NOMO-1 (cell line): ENCODE measurements around the gene ARHGAP33.
"Not testable (repeated sequence)": the region's sequence is repeated elsewhere in the genome, so short reads cannot be mapped to it uniquely, and the experiment has no call there.

ENCODE experiments used
- DNase-seq, 2 experiments: peaks; one replicate each; lab custom pipeline; 2025; ENCODE audit not compliant: unreplicated experiment in 2 of 2; lab: John Stamatoyannopoulos, UW

ARHGAP33 gene

GRCh38 chr19:35822579-35822978 lies 47.2 kb downstream of the ARHGAP33 start:
- peak; percentile 45 to 87 for DNase-seq

DNA sequence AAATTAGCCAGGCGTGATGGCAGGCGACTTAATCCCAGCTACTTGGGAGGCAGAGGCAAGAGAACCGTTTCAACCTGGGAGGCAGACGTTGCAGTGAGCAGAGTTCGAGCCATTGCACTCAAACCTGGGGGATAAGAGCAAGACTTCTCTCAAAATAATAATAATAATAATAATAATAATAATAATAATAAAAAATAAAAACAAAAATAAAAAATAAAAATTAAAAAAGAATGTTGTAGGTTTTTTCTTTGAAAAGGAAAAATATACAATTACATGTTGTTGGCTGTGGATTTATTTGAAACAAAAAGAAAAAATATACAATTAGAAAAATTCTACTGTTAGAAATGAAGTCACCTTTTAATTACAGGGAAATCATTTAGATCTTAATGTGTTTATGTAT lies 48.8 kb downstream of the ARHGAP33 start:
- no peak for DNase-seq

GRCh38 chr19:35828692-35829301 lies 53.4 kb downstream of the ARHGAP33 start:
- DNase-seq, result peak in 1 of 2 experiments; percentile 35

DNA sequence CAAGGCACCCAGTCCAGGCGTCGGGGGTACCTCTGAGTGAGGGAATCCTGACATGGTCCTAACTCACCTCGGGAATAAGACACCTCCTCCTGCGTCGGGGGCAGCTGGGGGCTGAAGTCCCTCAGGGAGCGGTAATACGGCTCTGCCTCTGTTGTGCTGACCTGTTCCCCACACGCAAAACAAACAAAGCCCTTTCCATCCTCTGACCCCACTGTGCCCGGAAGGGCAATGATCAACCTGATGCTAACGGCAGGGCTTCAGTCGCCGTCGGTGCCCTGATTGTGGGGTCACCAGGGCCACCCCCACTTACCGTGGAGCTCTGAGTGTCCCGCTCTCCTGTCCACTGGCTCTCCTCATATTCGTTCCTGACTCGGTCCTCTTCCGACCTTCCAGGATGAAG lies 55.6 kb downstream of the ARHGAP33 start:
- DNase-seq, result no peak

- DNase-seq, result no peak
Measured at GRCh38 chr19:35832054-35832453, 56.7 kb downstream of the ARHGAP33 start.

- DNase-seq, result no peak
Measured at GRCh38 chr19:35833972-35834371, 58.6 kb downstream of the ARHGAP33 start.

DNA sequence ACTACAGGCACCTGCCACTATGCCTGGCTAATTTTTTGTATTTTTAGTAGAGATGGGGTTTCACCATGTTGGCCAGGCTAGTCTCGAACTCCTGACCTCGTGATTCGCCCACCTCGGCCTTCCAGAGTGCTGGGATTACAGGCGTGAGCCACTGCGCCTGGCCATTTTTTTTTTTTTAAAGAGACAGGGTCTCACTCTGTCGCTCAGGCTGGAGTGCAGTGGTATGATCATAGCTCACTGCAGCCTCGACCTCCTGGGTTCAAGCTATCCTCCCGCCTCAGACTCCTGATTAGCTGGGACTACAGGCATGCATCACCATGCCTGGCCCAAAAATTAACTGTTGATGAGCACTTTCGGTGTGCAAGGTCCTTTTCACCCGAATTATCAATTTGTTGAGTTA lies 60.7 kb downstream of the ARHGAP33 start:
- DNase-seq, result not testable (repeated sequence)
